GM04504 (cell line): Measurements from ENCODE around the gene FAM83D.
A peak's percentile ranks its signal among the peaks of the same experiment; 100 is the strongest.

Experiments used
- DNase-seq: peaks from one replicate; pipeline ENCODE4 v3.0.0-alpha.2; 2012; ENCODE audit warnings: low read depth

The FAM83D gene

GRCh38 chr20:38926142-38926933 is at the start of gene FAM83D:
Gene FAM83D (plus strand): TSS chr20:38926417. CDS start chr20:38926443, 26 bp downstream.
- peak; percentile 92 for DNase-seq

GRCh38 chr20:38877483-38877882 is 48.7 kb upstream of the FAM83D start:
- DNase-seq = no peak

GRCh38 chr20:38878866-38879265 is 47.4 kb upstream of the FAM83D start:
- no peak for DNase-seq

- DNase-seq = no peak
These were observed 45.1 kb upstream of the FAM83D start for GRCh38 chr20:38880952-38881735.

GRCh38 chr20:38881806-38882440 is 44.3 kb upstream of the FAM83D start:
- no peak for DNase-seq

- DNase-seq = no peak
These were observed 43.6 kb upstream of the FAM83D start for GRCh38 chr20:38882600-38882999.

- no peak for DNase-seq
These were observed 42.9 kb upstream of the FAM83D start for GRCh38 chr20:38883081-38883980.

- no peak for DNase-seq
These were observed 42.1 kb upstream of the FAM83D start for GRCh38 chr20:38883981-38884733.

GRCh38 chr20:38885357-38885756 is 40.9 kb upstream of the FAM83D start:
- DNase-seq = no peak

- DNase-seq = no peak
These were observed 38.0 kb upstream of the FAM83D start for GRCh38 chr20:38888059-38888831.

GRCh38 chr20:38889050-38889449 is 37.2 kb upstream of the FAM83D start:
- DNase-seq = no peak

GRCh38 chr20:38889792-38890496 is 36.3 kb upstream of the FAM83D start:
- DNase-seq = no peak

GRCh38 chr20:38890497-38890818 is 35.8 kb upstream of the FAM83D start:
- DNase-seq = no peak

GRCh38 chr20:38892091-38892981 is 33.9 kb upstream of the FAM83D start:
- DNase-seq = no peak

- DNase-seq = no peak
These were observed 33.1 kb upstream of the FAM83D start for GRCh38 chr20:38893056-38893564.

GRCh38 chr20:38893565-38894090 is 32.6 kb upstream of the FAM83D start:
- DNase-seq = no peak

- no peak for DNase-seq
These were observed 31.9 kb upstream of the FAM83D start for GRCh38 chr20:38894091-38894847.
